BJ (cell line): ENCODE measurements around the gene DDX28. TPM values are rescaled to one million over a fixed set of nuclear protein-coding genes. Genes with fewer than 3 reads are reported as not detected.

ENCODE experiments used
- CTCF ChIA-PET: fragments of 350-600 bp; formaldehyde crosslinking; extraction: SDS; loops from one replicate; lab custom pipeline; 2021; ENCODE audit warnings: antibody characterized with exemption, inconsistent platforms; lab: Yijun Ruan, JAX
- POLR2A ChIA-PET: fragments of 300-600 bp; sonication (Branson Sonifier 250); formaldehyde crosslinking; extraction: SDS; loops from one replicate; lab custom pipeline; 2021; ENCODE audit warnings: antibody characterized with exemption; lab: Charles Lee
- DNase-seq: peaks from one replicate; pipeline ENCODE4 v3.0.0-alpha.2; 2011; ENCODE audit warnings: low read depth
- H3K27me3 ChIP-seq: 2 replicates; pipeline ENCODE4 v1.6.0; 2011; ENCODE audit warnings: low read length; ENCODE audit not compliant: control insufficient read depth, insufficient read depth
- H3K36me3 ChIP-seq: 2 replicates; pipeline ENCODE4 v1.5.1; 2011; ENCODE audit warnings: low read length; ENCODE audit not compliant: control insufficient read depth, insufficient read depth
- H3K4me3 ChIP-seq: 2 replicates; pipeline ENCODE4 v1.5.1; 2011; ENCODE audit warnings: low read depth, mild to moderate bottlenecking, control low read depth, low read length
- CTCF ChIP-seq: IDR thresholded peaks from 2 replicates; pipeline ENCODE4 v1.5.1; 2011; ENCODE audit warnings: low read depth, mild to moderate bottlenecking, control low read depth, inconsistent platforms, low read length, moderate library complexity; ENCODE audit not compliant: insufficient read depth
- polyA plus RNA-seq: library from polyadenylated mRNA; depleted of rRNA; stranded (reverse); fragments of >200 nt; gene quantifications from 2 replicates; pipeline ENCODE4 v1.2.3, GENCODE V29; 2011

Gene DDX28
- polyA plus RNA-seq, 1 experiment = 10.1 TPM

- no peaks in the 10 kb centered on the region for H3K27me3 ChIP-seq
- no peak for DNase-seq
- POLR2A ChIA-PET = no interaction called here
- no peak overlapping the region for H3K4me3 ChIP-seq
- CTCF ChIA-PET = no interaction called here
- peaks cover 12% of the 10 kb centered on the region for H3K36me3 ChIP-seq
- TF ChIP-seq CTCF = no peak
These were observed 47.3 kb upstream of the DDX28 start for GRCh38 chr16:68070249-68070730.

- no peak for DNase-seq
- TF ChIP-seq CTCF = no peak
- Histone ChIP-seq H3K36me3 (peaks cover 9% of the 10 kb centered on the region), H3K4me3 (no peak overlapping the region), H3K27me3 (no peaks in the 10 kb centered on the region)
- ChIA-PET CTCF (interaction anchor here (0.9 to 1.2 kb wide), 4 partner anchors 14 to 66 kb away, joined by 3 to 4 read pairs (median 4); partner anchors contain the start of gene NFATC3), POLR2A (no interaction called here)
These were observed 46.6 kb upstream of the DDX28 start for GRCh38 chr16:68069511-68070248.

GRCh38 chr16:68068926-68069325 lies 45.9 kb upstream of the DDX28 start:
- no peak for DNase-seq
- H3K4me3 ChIP-seq = no peak overlapping the region
- POLR2A ChIA-PET = no interaction called here
- H3K27me3 ChIP-seq = no peaks in the 10 kb centered on the region
- no peak for TF ChIP-seq CTCF
- CTCF ChIA-PET = interaction anchor here (0.9 to 1.2 kb wide), 4 partner anchors 15 to 65 kb away, joined by 3 to 4 read pairs (median 4); partner anchors contain the start of gene NFATC3
- peaks cover 3% of the 10 kb centered on the region for H3K36me3 ChIP-seq

- TF ChIP-seq CTCF = no peak
- Histone ChIP-seq H3K27me3 (no peaks in the 10 kb centered on the region), H3K4me3 (no peak overlapping the region), H3K36me3 (peaks cover 1% of the 10 kb centered on the region)
- DNase-seq = no peak
- POLR2A ChIA-PET = no interaction called here
- CTCF ChIA-PET = interaction anchor here (2.0 to 3.3 kb wide), 2 partner anchors 8 to 26 kb away, joined by 10 to 22 read pairs; no protein-coding TSS in a partner anchor
These were observed 43.7 kb upstream of the DDX28 start for GRCh38 chr16:68066763-68067162.

- H3K4me3 ChIP-seq = no peak overlapping the region
- CTCF ChIA-PET = interaction anchor here (0.7 to 3.3 kb wide), 14 partner anchors 9 to 183 kb away, joined by 3 to 22 read pairs (median 4); partner anchors contain the start of genes DDX28, DPEP2 and DUS2
- peaks cover 1% of the 10 kb centered on the region for H3K36me3 ChIP-seq
- POLR2A ChIA-PET = interaction anchor here (0.6 to 0.7 kb wide), 2 partner anchors 38 to 99 kb away, joined by 3 to 4 read pairs; no protein-coding TSS in a partner anchor
- H3K27me3 ChIP-seq = no peaks in the 10 kb centered on the region
- no peak; the same call in 1 of the 2 replicates for TF ChIP-seq CTCF
- no peak for DNase-seq
These were observed 42.8 kb upstream of the DDX28 start for GRCh38 chr16:68065716-68066305.
